NCI-H2081 (cell line): Measurements from ENCODE around the gene AFAP1.
A peak's percentile ranks its signal among the peaks of the same experiment; 100 is the strongest.

ENCODE experiments used
- DNase-seq, 2 experiments: peaks; one replicate each; lab custom pipeline; 2025; lab: John Stamatoyannopoulos, UW

Gene AFAP1

GRCh38 chr4:7782783-7783182, 156.9 kb downstream of the AFAP1 start:
- DNase-seq: no peak

GRCh38 chr4:7781993-7782392, 157.7 kb downstream of the AFAP1 start:
- DNase-seq: no peak

DNA sequence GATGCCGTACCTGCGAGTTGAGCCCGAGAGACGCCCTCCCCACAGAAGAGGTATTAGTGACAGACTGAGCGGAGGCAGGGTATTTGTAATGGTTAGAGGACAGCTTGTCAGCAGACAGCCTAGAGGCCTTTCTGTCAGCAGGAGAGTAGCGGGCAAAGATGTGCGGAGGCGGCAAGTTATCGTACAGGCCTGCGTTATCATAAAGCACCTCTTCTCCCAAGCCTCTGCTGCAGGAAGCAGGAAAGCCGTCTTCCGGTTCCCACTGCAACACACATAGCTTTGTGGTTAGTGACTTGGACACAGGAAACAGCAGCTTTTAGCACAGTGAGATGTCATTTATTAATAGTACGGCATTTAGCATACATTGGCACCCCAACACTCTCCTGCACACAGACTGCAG, 158.3 kb downstream of the AFAP1 start:
- no peak for DNase-seq

DNA sequence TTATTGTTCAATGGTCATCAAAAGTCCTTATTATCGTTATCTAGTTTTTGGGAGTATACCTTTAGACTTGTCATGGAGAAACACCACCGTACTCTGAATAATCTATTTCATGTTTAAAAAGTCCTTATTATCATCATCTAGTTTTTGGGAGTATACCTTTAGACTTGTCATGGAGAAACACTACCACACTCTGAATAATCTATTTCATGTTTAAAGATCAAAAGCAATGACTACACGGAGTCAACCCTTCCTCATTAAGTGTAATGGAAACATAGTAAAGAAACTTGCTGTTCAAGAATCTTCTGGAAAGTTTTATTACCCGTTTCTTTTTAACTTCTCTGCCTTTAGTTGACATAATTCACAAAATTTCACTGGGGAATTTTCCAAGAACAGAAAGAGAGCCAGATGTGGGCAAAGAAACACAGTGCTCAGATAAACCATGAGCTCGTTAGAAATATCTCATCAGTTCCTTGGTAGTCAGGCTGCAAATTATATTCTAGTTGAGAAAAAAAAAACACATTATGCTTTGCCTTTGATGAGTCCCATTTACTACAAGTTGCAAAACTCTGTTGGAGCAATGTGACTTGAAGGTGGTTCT, 158.8 kb downstream of the AFAP1 start:
- DNase-seq: no peak

DNA sequence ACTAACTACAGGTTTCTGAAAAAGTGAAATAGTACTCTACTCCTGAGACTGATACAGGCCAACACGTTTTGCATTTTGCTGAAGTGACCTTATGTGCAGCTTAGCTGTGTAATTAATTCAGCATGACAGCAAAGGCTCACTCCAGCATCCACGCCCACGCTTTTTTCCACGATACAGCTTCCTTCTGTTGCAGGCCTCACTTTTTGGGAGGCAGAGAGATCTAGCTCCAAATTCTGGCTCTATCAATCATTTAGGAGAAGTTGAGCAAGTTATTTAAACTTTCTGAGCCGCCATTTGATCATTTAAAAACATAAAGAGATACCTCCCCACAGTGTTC, 160.3 kb downstream of the AFAP1 start:
- no peak for DNase-seq

GRCh38 chr4:7778510-7779431, 160.9 kb downstream of the AFAP1 start:
- DNase-seq: no peak

DNA sequence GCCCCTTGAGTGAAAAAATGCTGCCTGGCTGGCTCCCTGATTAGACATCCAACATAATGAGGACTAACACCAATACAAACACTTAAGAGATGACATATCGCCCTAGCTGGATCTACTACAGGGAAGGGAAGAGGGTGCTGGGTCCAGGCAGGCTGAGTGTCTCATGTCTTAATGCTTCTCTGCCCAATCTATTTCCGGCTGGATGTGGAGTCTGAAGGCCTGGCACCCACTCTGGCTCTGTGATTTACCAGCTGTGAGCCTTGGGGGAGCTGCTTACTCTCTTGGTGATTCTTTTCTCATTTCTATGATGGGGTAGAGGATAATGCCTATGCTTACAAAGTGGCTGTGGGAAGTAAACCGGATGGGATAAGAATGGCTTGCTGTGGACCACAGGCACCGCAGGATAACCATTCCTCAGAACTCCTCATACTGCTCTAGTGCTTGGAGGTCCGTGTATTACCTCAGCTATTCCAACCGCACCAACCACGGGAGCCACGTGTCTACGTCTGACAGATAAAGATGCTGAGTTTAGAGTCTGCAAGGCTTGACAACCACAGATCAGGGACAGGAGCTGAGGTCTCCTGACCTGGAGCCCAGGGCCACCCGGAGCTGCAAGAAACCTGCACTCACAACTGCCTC, 161.7 kb downstream of the AFAP1 start:
- DNase-seq: no peak

GRCh38 chr4:7777017-7777710, 162.5 kb downstream of the AFAP1 start:
- DNase-seq: peak in 1 of 2 experiments; percentile 47

DNA sequence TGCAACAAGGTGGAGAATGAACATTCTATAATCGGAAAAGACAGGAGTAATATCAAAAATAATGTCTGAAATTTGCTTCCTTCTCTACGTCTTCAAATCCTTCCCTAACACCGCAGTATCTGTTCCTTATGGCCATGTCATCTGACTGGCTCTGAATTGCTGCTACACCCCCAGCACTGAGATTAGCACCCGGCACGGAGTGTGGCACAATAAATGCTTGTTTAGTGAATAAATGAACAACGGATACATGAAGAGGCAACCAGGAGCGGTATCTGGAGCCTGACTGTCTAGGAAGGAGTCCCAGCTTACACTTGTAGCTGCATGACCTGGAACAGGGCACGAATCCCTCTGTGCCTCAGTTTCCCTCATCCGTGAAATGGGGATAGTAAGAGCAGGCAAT, 164.3 kb downstream of the AFAP1 start:
- no peak for DNase-seq

DNA sequence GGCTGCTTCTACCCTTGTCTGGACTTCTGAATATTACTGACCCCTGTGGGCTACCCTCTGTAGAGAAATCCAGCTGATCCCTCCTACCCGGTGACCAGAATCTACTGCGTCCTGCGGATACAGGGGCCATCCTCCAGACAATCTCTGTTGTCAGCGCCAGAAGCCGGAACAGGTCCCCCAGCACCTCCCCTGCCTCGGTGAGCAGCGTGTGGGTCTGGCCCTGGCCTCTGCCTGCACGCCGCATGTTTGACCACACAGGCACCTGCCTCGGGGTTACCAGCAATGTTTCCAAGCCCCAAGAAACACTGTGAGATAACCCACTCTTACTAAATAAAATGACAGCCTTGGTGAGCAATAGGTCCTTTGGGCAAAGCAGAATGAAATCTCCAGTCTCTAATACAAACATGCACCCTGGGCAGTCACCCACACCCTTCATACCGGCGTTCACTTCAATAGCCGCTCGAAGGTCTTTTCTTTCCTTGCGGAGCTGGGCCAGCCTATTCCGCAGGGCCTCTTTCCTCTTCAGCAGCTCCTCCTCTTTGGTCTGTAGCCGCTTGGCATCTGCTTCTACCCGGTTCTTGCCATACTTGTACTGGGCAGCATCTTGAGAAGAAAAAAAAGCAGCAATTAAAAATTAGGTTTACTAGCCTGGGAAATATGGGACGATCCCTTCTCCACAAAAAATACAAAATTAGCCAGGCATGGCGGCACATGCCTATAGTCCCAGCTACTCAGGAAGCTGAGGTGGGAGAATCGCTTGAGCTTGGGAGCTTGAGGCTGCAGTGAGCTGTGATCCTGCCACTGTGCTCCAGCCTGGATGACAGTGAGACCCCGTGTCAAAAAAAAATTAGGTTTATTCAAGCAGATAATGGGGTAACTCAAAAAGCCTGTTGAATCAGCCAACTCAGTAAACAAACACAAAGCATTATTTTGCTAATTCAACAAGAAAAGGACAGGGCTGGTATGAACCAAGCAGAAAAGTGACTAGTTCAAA, 165.1 kb downstream of the AFAP1 start:
- no peak for DNase-seq

- no peak for DNase-seq
Measured at GRCh38 chr4:7773401-7774180, 166.1 kb downstream of the AFAP1 start.

DNA sequence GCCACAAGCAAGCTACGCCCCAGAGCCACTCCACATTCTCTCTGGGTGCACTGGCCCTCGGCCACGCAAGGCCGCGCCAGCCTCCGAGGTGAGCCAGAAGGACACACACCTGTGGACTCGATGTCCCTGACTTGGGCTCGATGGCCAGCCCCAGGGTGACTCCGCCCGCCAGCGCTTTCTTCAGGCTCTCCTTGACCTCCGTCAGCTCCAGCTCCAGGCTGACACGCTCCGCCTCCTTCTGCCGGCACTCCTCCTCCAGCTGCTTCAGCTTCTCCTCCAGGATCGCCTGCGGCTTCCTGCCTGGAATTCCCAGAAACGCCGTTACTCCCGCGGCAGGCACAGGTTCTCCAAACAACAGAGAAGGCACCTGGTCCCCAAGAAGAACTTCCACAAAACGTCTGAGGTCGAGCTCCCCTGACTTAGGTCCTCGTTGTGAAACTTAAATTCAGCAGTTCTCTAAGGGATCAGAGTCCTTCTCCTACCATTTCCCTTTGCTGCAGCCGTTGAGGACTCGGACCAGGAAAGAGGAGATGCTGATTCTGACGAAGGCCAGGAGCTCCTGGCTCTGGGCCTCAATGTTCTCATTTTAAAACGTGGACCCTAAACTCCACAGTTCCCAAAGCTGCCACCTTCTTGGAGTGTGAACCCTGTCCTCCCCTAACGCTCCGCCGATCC, 166.8 kb downstream of the AFAP1 start:
- DNase-seq: no peak

DNA sequence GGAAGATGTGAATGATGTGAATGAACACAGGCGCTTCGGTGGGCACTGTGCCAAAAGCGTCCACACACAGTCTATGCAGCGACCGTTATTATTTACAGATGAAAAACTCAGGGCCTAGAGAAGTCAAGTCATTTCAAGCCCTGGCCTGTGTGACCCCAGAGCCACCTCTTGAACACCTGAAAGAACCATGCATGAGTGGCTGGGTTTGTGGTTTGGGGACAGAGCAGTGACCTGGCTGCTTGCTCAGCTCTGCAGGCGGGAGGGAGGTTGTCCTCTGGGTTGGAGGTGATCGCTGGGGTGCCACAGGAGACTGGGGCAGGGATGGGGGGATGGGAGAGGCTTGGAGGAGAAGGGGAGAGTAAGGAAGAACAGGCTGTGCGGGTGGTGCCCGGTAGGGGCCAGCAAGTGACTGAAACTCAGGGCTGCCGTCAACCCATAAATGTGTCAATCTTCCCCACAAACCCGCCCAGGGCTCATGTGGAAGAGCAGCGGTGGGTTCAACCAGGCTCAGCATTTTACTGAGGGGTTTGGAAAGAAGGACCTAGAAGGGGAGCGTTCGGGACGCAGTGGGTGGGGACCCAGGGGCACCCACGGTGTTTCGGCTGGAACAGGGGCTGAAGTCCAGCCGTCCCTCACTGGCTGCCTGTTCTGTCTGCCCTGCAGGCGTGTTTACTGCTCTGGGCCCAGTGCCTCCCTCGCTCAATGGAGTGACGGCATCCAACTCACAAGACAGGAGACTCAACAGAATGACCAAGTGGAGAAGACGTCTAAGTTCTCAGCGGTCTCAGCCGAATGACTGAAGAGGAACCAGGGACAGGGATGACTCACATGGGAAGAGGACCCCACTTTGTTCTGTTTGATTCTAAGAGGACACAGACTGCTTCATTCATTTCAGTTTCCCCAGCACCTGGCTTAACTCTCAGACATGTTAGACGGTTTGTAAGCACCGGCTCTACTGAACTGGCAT, 167.8 kb downstream of the AFAP1 start:
- DNase-seq: peak in 1 of 2 experiments; percentile 21

GRCh38 chr4:7771056-7771455, 168.6 kb downstream of the AFAP1 start:
- DNase-seq: no peak

GRCh38 chr4:7770224-7771050, 169.2 kb downstream of the AFAP1 start:
- DNase-seq: no peak

GRCh38 chr4:7769396-7770223, 170.1 kb downstream of the AFAP1 start:
- DNase-seq: no peak

DNA sequence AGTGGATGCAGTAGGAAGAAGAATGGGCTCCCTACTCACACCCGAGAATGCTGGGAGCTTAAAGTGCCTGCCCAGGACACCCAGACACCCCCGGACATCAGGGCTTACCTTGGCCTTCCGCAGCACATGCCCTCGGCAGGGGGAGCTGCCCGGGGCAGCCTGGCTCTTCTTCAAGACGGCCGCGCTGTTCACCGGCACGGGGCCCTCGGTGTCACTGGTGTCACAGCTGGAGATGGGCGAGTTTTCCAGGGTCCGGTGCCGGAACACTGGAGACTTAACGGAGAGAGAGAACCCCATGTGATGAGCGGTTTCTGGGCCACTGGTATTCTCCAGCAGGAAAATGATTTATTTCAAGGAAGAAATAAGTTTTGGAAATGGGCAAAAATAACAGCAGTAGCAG, 170.9 kb downstream of the AFAP1 start:
- no peak for DNase-seq
